DMS153 treated with DMSO at 0.1 percent for 48 hours (cell line): ENCODE data around the gene MPHOSPH9.
"Not testable (repeated sequence)": the region's sequence is repeated elsewhere in the genome, so short reads cannot be mapped to it uniquely, and the experiment has no call there.

Experiments used
- DNase-seq: peaks from one replicate; lab custom pipeline; 2025; ENCODE audit not compliant: unreplicated experiment; lab: John Stamatoyannopoulos, UW

MPHOSPH9 gene

GRCh38 chr12:123231931-123232330 is 1.0 kb downstream of the MPHOSPH9 start:
- no peak for DNase-seq

DNA sequence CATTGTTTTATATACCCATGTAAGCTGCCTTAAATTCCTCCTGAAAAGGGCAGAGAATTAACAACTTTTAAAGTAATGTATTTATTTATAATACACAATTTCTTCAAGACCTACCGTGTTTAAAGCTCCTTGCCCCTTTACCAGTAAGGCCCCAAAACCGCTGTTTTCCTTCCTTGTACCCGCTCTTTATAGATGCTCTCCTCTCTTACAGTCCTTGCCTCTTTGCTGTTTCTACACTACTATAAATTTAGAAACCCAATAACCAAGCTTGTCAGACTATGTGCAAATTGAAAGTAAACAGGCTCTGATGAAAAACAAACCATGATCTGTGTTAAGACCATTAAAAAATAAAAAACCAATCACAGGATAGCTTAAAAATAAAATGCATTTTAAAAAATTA is 3.9 kb downstream of the MPHOSPH9 start:
- no peak for DNase-seq

- no peak for DNase-seq
Observed at GRCh38 chr12:123227581-123228258, 5.2 kb downstream of the MPHOSPH9 start.

GRCh38 chr12:123225443-123225842 is 7.5 kb downstream of the MPHOSPH9 start:
- DNase-seq = no peak

GRCh38 chr12:123223241-123223668 is 9.7 kb downstream of the MPHOSPH9 start:
- no peak for DNase-seq

DNA sequence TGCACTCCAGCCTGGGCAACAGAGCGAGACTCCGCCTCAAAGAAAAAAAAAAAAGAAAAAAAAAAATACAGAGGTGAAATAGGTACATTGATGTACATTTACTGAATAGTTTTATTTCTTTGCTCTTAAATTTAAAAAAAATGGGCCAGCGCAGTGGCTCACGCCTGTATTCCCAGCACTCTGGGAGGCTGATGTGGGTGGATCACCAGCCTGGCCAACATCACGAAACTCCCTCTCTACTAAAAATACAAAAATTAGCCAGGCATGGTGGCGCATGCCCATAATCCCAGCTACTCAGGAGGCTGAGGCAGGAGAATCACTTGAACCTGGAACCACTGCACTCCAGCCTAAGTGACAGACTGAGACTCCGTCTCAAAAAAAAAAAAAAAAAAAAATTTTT is 25.1 kb downstream of the MPHOSPH9 start:
- DNase-seq = not testable (repeated sequence)

DNA sequence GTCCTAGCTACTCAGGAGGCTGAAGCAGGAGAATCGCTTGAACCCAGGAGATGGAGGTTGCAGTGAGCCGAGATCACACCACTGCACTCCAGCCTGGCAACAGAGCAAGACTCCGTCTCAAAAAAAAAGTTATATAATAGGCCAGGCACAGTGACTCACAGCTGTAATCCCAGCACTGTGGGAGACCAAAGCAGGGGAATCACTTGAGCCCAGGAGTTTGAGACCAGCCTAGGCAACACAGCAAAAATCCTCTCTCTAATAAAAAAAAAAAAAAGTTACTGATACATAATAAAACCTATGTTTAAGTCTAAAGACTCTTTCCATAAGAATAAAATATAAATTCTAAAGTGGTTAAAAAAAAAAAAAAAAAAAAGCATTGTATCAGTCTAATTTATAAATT is 26.1 kb downstream of the MPHOSPH9 start:
- not testable (repeated sequence) for DNase-seq

DNA sequence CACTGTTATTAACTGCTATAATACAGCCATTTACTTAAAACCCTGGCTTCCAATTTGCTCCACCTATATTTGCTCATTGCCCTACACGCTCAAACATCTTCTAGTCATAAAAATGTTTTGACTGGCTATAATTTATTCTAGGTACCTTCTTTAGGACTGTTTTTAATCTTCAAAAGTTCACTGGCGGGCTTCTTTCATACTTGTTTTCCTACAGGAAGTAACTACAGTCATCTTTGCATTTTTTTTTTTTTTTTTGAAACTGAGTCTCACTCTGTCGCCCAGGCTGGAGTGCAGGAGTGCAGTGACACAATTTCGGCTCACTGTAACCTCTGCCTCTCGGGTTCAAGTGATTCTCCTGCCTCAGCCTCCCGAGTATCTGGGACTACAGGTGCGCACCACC is 32.5 kb downstream of the MPHOSPH9 start:
- DNase-seq = no peak

DNA sequence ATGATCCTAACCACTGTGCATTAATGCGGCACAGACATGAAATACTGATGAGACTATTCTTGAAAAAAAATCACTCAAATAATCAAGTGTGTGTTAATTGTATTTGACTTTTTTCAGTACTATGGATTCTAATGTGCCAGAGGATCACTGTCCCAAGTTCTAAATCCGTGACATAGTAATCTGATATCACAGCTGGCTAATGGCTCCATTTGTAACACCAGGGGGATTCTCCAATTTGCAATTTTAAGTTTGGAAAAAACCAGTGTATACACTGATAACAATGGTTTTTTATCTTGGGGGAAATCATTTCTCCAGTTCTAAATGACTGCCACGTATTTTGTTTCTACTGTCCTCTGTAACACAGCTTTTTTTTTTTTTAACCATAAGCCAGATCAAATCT is 33.0 kb downstream of the MPHOSPH9 start:
- no peak for DNase-seq

DNA sequence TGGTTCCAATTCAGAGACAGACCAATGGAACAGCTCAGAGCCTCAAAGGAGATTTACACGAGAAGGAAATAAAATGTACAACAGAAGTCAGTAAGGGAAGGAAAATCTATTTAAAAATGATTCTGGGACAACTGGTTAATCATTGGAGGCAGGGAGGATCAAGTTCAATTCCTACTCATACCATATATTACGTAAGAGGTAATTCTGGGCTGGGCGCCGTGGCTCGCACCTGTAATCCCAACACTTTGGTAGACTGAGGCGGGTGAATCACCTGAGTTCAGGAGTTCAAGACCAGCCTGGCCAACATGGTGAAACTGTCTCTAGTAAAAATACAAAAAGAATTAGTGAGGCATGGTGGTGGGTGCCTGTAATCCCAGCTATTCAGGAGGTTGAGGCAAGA is 45.3 kb downstream of the MPHOSPH9 start:
- DNase-seq = no peak

DNA sequence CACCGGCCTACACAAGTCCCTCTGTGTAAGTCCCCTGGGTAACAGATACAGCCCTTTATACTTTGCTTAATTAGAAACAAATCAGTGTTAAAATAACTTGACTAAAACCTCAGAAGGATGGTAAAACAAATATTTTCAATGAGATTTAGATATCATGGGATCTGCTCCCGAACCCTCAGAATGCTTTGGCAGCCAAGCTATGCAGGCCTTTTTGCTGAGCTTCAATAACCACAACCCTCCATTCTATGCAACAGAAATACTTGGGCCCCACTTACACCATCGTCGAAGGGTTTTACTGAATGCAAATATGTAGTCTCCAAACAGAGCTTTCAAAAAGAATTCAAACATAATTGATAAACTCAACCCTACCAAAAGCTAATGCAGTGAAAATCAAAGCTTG is 52.8 kb downstream of the MPHOSPH9 start:
- no peak for DNase-seq

GRCh38 chr12:123171967-123172366 is 61.0 kb downstream of the MPHOSPH9 start:
- no peak for DNase-seq

GRCh38 chr12:123167329-123167728 is 65.6 kb downstream of the MPHOSPH9 start:
- no peak for DNase-seq

- no peak for DNase-seq
Observed at GRCh38 chr12:123165537-123165936, 67.4 kb downstream of the MPHOSPH9 start.

DNA sequence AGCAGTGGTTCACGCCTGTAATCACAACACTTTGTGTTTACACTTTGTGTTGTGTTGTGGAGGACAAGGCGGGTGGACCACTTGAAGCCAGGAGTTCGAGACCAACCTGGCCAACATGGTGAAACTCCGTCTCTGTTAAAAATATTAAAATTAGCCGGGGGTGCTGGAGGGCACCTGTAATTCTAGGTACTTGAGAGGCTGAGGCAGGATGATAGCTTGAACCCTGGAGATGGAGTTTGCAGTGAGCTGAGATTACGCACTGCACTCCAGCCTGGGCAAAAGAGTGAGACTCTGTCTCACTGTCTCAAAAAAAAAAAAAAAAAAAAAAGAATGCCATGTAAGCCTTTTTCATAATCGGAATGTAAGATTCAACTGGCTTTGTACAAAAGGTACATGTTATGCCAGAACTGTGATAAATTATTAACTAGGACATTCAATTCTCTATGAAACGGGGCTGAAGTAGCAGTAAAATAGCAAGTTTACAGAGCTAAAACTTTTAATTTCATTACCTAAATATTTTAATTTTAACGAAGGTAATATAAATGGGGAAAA is 68.2 kb downstream of the MPHOSPH9 start:
- no peak for DNase-seq

- no peak for DNase-seq
Observed at GRCh38 chr12:123164222-123164621, 68.7 kb downstream of the MPHOSPH9 start.

DNA sequence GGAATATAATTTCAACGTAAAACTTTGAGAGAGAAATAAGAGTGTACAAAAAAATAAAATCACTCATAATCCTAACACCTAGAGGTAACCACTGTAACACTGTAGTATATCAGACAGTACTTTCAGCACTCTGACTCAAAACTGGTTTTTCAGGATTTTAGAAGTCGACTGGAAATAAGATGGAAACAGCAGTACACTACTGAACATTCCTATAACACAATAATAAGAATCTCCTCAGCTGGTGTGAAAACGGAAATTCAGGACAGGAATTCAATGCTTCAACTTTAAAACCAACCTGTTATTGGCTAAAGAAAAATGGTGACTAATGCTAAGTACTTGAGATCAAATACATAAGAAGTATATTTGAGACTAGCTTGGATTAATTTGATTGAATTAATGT is 69.7 kb downstream of the MPHOSPH9 start:
- DNase-seq = no peak

GRCh38 chr12:123160801-123161487 is 72.0 kb downstream of the MPHOSPH9 start:
- no peak for DNase-seq

DNA sequence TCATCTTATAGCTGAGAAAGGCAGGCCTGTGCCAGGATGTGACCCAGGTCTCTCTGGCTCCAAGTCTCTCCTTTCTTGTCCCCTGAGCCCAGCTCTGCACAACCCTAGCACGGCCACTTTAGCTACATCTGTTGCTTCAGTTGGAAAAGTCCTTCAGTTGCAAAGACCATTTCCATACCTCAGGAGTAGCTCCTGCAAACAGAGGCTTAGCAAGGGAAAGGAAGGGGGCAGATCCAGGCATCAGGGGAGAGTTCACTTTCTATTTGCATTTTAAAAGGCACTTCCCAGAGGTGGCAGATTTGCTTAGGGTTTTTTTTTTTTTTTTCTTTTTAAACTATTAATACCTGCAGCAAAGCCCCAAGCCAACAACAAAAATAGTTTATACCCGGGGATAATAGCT is 79.0 kb downstream of the MPHOSPH9 start:
- no peak for DNase-seq

- no peak for DNase-seq
Observed at GRCh38 chr12:123152833-123153232, 80.1 kb downstream of the MPHOSPH9 start.

GRCh38 chr12:123151457-123152454 is 81.2 kb downstream of the MPHOSPH9 start:
- no peak for DNase-seq
